GM19324 (cell line): ENCODE measurements around the gene KRTAP17-1.

Experiments used
- ATAC-seq: cut with Tn5 transposase; IDR thresholded peaks from one replicate; pipeline ENCODE4 v1.9.1; 2021; ENCODE audit warnings: mild to moderate bottlenecking, moderate library complexity; ENCODE audit not compliant: unreplicated experiment, low FRiP score

Gene KRTAP17-1

DNA sequence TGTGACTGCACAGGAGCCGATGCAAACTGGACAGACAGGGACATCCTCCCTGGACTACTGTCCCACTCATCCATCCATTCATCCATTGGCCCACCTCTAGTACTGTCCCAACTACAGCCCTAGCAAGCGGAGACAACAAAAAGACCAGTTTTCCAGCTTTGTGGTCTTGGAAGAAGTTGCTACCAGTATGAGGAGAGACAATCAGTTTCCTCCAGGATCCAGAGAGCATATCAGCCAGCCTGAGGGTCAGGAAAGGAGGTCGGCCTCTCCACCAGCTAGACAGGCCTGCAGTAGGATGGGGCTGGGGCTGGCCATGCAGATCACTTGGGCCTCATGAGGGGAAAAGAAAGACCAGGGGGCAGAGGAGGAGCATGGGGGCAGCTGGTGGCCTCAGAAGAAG, 18.3 kb upstream of the KRTAP17-1 start:
- ATAC-seq = no peak

- no peak for ATAC-seq
These were observed 17.6 kb upstream of the KRTAP17-1 start for GRCh38 chr17:41333098-41333497.

DNA sequence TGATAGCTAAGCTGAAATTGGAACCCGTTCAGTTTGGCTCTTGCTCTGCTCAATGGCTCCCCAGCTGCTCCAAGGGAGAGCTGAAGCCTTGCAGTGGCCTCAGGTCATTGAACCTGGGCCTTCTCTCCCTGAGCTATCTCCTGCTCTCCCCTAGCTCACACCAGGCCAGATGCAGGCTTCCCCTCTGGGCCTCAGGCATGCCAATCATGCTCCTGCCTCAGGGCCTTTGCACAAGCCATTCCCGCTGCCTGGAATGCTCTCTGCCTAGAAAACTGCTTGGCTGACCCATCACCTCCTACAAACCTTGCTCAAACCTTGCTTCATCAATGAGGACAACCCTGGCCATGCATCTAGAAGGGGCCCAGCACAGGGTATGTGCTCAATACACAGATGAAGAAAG, 16.7 kb upstream of the KRTAP17-1 start:
- ATAC-seq = no peak

- ATAC-seq = no peak
These were observed 16.1 kb upstream of the KRTAP17-1 start for GRCh38 chr17:41331606-41332005.

GRCh38 chr17:41329279-41329948, 13.9 kb upstream of the KRTAP17-1 start:
- ATAC-seq = no peak

DNA sequence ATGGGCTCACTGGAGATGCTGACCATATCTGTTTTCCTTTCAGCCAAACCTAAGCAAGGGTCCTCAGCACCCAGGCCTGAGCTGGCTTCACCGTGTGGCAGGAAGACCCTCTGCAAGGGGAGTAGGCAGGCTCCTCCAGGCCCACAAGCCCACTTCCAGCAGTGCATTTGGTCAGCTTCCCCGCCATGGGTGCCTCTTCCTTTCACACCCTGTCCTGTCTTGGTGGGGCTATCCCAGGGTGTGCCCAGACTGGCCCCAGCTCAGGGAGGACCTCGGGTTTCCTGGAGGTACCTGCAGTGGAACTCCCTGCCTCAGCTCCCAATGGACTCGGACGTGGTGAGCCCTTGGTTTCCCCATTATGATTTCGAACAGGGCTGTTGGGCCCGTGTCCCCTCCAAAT, 12.7 kb upstream of the KRTAP17-1 start:
- ATAC-seq = no peak

- no peak for ATAC-seq
These were observed 12.1 kb upstream of the KRTAP17-1 start for GRCh38 chr17:41327411-41328120.

GRCh38 chr17:41326173-41327145, 10.9 kb upstream of the KRTAP17-1 start:
- no peak for ATAC-seq

DNA sequence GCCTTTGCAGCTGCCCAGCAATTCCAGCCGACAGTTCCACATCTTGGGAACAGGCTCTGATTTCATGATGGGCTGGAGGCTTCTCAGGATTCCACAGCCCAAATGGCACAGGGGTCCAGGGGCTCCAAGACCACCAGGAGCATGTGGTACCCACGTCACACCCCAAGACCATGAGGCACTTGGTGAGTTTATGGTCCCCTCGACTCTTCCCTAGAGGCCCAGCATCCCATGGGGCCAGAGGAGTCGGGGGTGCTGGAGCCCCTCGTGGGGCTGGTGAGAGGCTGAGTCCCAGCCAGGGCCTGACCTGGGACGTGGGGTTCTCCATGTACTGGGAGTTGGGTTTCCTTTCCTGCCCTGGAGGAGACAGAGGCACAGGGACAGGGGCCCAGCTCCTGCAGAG, 10.1 kb upstream of the KRTAP17-1 start:
- no peak for ATAC-seq

DNA sequence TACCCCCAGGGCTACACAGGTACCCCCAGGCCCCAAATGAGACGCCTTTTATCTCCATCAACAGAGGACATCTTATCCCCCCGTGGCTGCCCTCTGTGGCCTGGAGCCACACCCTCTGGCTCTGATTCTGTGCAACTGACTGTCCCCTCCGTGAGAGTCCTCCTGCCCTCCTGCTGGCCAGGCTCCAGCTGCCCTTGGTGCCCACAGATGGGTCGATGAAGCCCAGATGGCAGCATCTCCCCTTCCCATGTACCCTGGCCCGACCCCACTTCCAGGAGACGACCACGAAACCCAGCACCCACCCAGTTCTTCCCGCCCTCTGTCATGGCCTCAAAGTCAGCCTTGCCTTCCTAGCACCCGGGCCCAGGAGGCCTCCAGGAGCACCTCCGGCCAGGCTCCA, 9.6 kb upstream of the KRTAP17-1 start:
- no peak for ATAC-seq

DNA sequence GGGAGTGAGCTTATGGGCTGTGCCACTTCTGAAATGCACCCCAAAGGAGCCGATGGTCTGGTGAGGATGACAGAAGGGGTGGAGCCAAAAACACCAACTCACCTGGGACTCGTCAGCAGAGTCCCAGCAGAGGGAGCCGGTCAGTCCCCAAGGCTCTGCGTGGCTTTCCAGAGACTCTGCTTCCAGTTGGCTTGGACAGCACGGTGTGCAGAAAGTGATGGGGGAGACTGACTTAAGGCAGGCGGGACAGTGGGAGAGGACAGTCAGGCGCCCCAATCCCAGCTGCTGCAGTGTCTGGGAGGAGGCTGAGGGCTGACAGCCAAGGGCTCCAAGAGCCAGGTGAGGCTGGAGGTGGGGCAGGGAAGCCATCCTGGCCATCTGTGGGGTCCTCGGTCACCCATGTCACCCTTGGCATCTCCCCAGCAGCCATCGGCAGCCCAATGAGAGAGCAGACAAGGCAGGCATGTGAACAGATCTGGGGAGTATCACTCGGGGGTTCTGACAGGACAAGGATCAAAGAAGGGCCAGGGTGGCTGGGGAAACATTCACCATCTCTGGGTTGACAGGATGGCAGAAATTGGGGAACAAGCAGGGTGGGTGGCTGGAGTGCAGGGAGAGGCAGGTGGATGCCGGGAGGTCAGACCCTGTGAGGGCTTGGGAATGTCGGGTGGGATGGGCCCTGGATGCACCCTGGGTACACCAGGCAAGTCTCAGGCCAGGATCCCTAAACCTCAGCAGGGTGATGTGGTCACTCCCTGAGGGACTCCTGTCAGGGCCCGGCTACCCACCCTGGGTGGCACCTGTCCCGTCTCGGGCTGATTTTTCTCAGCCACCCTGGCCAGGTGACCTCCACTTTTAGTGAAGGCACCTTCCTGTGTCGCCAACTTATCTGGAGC, 8.9 kb upstream of the KRTAP17-1 start:
- no peak for ATAC-seq

GRCh38 chr17:41322903-41323895, 7.7 kb upstream of the KRTAP17-1 start:
- ATAC-seq = no peak

DNA sequence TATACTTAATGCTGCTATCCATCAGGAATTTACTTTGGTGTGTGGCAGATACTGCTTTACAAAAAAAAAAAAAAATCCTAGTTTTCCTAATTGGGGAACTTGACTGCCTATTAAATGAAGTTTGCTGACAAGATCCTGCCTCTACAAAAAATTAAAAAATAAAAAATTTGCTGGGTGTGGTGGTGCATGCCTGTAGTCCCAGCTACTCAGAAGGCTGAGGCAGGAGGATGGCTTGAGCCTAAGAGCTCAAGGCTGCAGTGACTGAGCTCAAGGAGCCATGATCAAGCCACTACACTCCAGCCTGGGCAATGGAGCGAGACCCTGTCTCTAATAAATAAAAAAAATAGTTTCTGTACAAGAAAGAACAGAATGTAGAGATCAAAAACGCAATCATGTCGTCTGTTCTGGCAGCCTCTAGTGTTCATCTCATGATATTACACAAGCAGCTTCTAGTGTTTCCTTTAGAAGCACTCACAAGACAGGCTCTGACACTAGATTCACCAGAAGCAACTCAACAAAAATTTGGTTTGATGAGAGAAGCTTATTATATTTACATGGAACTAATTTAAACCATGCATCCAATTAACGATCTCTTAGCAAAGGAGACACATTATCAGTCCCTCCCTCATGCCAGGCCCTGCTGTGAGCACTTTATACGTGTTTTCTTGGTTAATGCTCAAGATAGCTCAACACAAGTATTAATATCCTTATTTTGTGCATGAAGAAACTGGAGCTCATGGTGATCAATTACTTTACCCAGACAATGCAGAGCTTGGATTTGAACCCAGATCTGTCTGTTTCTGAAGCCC, 6.8 kb upstream of the KRTAP17-1 start:
- no peak for ATAC-seq

- no peak for ATAC-seq
These were observed 2.7 kb upstream of the KRTAP17-1 start for GRCh38 chr17:41318231-41318630.

DNA sequence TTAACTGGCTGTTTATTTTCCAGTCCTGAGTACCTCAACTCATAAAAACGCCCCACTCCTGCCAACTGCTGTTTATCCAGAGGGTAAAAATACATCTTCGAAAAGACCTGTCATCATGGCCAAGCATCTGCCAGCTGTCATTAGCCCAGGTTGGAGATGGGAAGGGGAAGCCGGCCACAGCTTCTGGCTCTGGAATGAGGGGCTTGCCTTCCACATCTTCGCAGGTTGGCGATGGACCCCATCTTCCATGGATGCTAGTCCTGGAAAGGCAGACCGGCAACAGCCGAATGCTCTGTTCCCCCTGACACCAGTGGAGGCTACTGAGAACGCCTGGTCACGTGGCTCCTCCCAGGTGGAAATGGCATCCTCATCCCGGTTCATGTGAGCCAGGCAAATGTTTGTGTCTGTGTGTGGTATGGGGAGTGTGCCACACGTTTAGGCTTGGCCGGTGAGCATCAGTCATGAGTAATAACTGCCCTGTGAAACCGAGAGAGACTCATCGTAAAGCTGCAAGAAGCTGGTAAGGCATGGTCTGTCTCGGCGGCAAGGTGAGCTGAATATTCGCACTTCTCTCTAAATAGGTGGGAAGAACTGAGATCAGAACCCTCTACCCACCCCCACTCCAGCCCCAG, 420 bp upstream of the KRTAP17-1 start:
- ATAC-seq = no peak

GRCh38 chr17:41311111-41311510, 4.4 kb downstream of the KRTAP17-1 start:
- no peak for ATAC-seq

GRCh38 chr17:41308918-41309359, 6.6 kb downstream of the KRTAP17-1 start, which contains the start of gene KRTAP16-1:
KRTAP16-1 (minus strand) TSS chr17:41309309; CDS start chr17:41309253, 56 bp downstream.
- ATAC-seq = no peak
